HEK293 (cell line): ENCODE results near the gene CCNL1.

Experiments
- CTCF ChIA-PET: fragments of 350-600 bp; formaldehyde crosslinking; extraction: SDS; loops from one replicate; lab custom pipeline; 2021; ENCODE audit warnings: antibody characterized with exemption; lab: Yijun Ruan, JAX
- POLR2A ChIA-PET: fragments of 300-600 bp; formaldehyde crosslinking; extraction: SDS; loops from one replicate; lab custom pipeline; 2020; ENCODE audit warnings: antibody characterized with exemption, inconsistent platforms; lab: Yijun Ruan, JAX
- H3K27ac ChIP-seq: fragments of 200-500 bp; sonication (Bioruptor generic); 2 replicates; pipeline ENCODE4 v1.5.1; 2014; ENCODE audit warnings: low read depth, low read length, control low read depth, inconsistent platforms; ENCODE audit errors: extremely low read depth
- H3K36me3 ChIP-seq, 2 experiments: fragments of 200-500 bp in 1 of 2; sonication (Bioruptor generic) in 1 of 2; 1 replicate in 1 of 2; 2 replicates in 1 of 2; pipeline ENCODE4 v1.5.1; 2014 to 2017; ENCODE audit warnings: inconsistent platforms in 2 of 2, low read length in 2 of 2; ENCODE audit not compliant: control insufficient read depth in 2 of 2, insufficient read depth in 1 of 2
- H3K4me1 ChIP-seq: fragments of 200-500 bp; sonication (Bioruptor generic); 2 replicates; pipeline ENCODE4 v1.5.1; 2014; ENCODE audit warnings: mild to moderate bottlenecking, low read length, inconsistent platforms; ENCODE audit not compliant: control insufficient read depth, insufficient read depth
- H3K4me3 ChIP-seq: 2 replicates; pipeline ENCODE4 v1.5.1; 2011; ENCODE audit warnings: low read depth, mild to moderate bottlenecking, control low read depth, low read length, moderate library complexity
- H3K9me3 ChIP-seq: fragments of 200-500 bp; sonication (Bioruptor generic); 2 replicates; pipeline ENCODE4 v1.5.1; 2014; ENCODE audit warnings: low read depth, low read length, inconsistent platforms; ENCODE audit not compliant: control insufficient read depth, insufficient read depth
- EGR2 ChIP-seq: fragments of 450-650 bp; formaldehyde crosslinking; IDR thresholded peaks from 2 replicates; pipeline ENCODE4 v1.5.1; 2016; ENCODE audit warnings: low read depth, missing biosample characterization, missing genetic modification characterization
- FEZF1 ChIP-seq: fragments of 450-650 bp; formaldehyde crosslinking; IDR thresholded peaks from 2 replicates; pipeline ENCODE4 v1.5.1; 2016; ENCODE audit warnings: missing biosample characterization, missing genetic modification characterization
- GLIS1 ChIP-seq: fragments of 450-650 bp; formaldehyde crosslinking; IDR thresholded peaks from 2 replicates; pipeline ENCODE4 v1.5.1; 2016; ENCODE audit warnings: missing biosample characterization, missing genetic modification characterization
- MEIS1 ChIP-seq: sonication (generic); formaldehyde crosslinking; IDR thresholded peaks from 2 replicates; pipeline ENCODE4 v1.8.1; 2022; ENCODE audit warnings: missing genetic modification reagents, mild to moderate bottlenecking, borderline replicate concordance
- RBAK ChIP-seq: fragments of 450-650 bp; formaldehyde crosslinking; IDR thresholded peaks from 2 replicates; pipeline ENCODE4 v1.5.1; 2016; ENCODE audit warnings: missing biosample characterization, missing genetic modification characterization
- SALL2 ChIP-seq: fragments of 450-650 bp; formaldehyde crosslinking; IDR thresholded peaks from 2 replicates; pipeline ENCODE4 v1.5.0; 2017; ENCODE audit warnings: missing biosample characterization, mild to moderate bottlenecking, missing genetic modification characterization, borderline replicate concordance
- SETDB1 ChIP-seq: IDR thresholded peaks from one replicate; pipeline ENCODE4 v1.6.1; 2017; ENCODE audit warnings: mild to moderate bottlenecking, low read length, moderate library complexity, mixed read lengths; ENCODE audit not compliant: insufficient read length
- TRIM28 ChIP-seq: IDR thresholded peaks from 2 replicates; pipeline ENCODE4 v1.6.1; 2011; ENCODE audit warnings: low read length, control low read depth, borderline replicate concordance
- ZBTB20 ChIP-seq: fragments of 450-650 bp; formaldehyde crosslinking; IDR thresholded peaks from 2 replicates; pipeline ENCODE4 v1.5.1; 2016; ENCODE audit warnings: missing biosample characterization, missing genetic modification characterization
- ZFHX2 ChIP-seq: fragments of 450-650 bp; formaldehyde crosslinking; conservative IDR thresholded peaks from 2 replicates; pipeline ENCODE4 v1.5.1; 2016; ENCODE audit warnings: missing biosample characterization, missing genetic modification characterization
- ZIC2 ChIP-seq: fragments of 450-650 bp; formaldehyde crosslinking; IDR thresholded peaks from 2 replicates; pipeline ENCODE4 v1.5.1; 2016; ENCODE audit warnings: missing biosample characterization, missing genetic modification characterization
- ZNF146 ChIP-seq: fragments of 450-650 bp; formaldehyde crosslinking; IDR thresholded peaks from 2 replicates; pipeline ENCODE4 v1.5.1; 2016; ENCODE audit warnings: missing biosample characterization, missing genetic modification characterization
- ZNF169 ChIP-seq: fragments of 450-650 bp; formaldehyde crosslinking; IDR thresholded peaks from 2 replicates; pipeline ENCODE4 v1.5.1; 2016; ENCODE audit warnings: missing biosample characterization, missing genetic modification characterization
- ZNF473 ChIP-seq: fragments of 450-650 bp; formaldehyde crosslinking; IDR thresholded peaks from 2 replicates; pipeline ENCODE4 v1.5.1; 2017; ENCODE audit warnings: missing biosample characterization, missing genetic modification characterization
- ZNF510 ChIP-seq: fragments of 450-650 bp; formaldehyde crosslinking; IDR thresholded peaks from 2 replicates; pipeline ENCODE4 v1.5.1; 2018; ENCODE audit warnings: mild to moderate bottlenecking, missing genetic modification characterization, missing biosample characterization; ENCODE audit not compliant: insufficient replicate concordance
- ZNF600 ChIP-seq: fragments of 450-650 bp; formaldehyde crosslinking; IDR thresholded peaks from 2 replicates; pipeline ENCODE4 v1.5.1; 2016; ENCODE audit warnings: missing biosample characterization, missing genetic modification characterization
- ZNF660 ChIP-seq: fragments of 450-650 bp; IDR thresholded peaks from 2 replicates; pipeline ENCODE4 v1.5.1; 2018; ENCODE audit warnings: missing biosample characterization, mild to moderate bottlenecking, missing genetic modification characterization
- ZNF677 ChIP-seq: fragments of 450-650 bp; IDR thresholded peaks from 2 replicates; pipeline ENCODE4 v1.5.0; 2018; ENCODE audit warnings: missing biosample characterization, mild to moderate bottlenecking, missing genetic modification characterization, moderate library complexity
- ZNF843 ChIP-seq: fragments of 450-650 bp; formaldehyde crosslinking; IDR thresholded peaks from 2 replicates; pipeline ENCODE4 v1.5.1; 2016; ENCODE audit warnings: missing biosample characterization, missing genetic modification characterization
- TF ChIP-seq, protein P1 (sequence below): fragments of 450-650 bp; formaldehyde crosslinking; IDR thresholded peaks from 2 replicates; pipeline ENCODE4 v1.5.1; 2016; ENCODE audit warnings: missing biosample characterization, missing genetic modification characterization

Gene CCNL1

GRCh38 chr3:157130467-157131251 lies 29.3 kb downstream of the CCNL1 start (continued):
- no peak for TF ChIP-seq SALL2 (tag by site-specific recombination)
- TF ChIP-seq, all 188 proteins: peak for 22

DNA sequence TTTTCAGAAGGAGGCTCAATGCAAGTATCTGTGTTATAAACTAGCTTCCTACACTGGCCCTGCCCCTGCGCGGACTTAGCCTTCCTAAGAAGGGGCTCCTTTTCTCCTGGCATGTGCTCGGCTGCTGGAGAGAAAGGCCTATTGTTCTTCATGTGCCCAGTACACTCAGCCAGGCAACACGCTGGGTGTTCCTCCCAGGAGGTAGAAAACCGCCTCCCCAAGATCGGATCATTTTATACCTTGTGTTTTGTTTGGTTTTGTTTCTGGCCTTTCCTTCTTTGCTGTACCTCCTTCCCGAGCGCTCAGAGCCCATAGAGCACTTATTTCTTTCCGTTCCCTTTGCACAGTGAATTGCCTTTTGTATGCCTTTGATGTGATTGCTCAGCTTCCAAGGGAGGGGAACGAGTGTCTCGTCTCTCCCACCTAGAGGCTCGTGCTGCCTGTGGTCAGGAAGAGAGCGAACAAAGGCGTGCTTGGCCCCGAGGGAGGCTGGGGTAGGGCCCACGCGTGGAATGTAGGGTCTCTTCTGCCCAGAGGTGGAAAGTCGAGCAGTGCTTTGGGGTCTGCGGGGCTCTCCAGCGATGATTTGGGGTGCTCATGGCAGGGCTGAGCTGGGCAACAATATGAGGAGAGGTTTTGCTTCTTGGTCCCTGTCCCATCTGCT lies 30.0 kb downstream of the CCNL1 start:
- TF ChIP-seq SETDB1 (no peak), ZNF843 (tag by site-specific recombination) (no peak), MEIS1 (CRISPR knock-in tag) (no peak), ZNF677 (tag by site-specific recombination) (peak; percentile 43; the same call in 1 of the 2 replicates), ZIC2 (tag by site-specific recombination) (peak; percentile 35), ZFHX2 (tag by site-specific recombination) (peak; percentile 59), EGR2 (peak; percentile 56; the same call in 1 of the 2 replicates), ZNF600 (0 out of 2 replicates have a peak, but pooled peaks have one; percentile 20), TRIM28 (0 out of 2 replicates have a peak, but pooled peaks have one; percentile 49), ZBTB20 (tag by site-specific recombination) (0 out of 2 replicates have a peak, but pooled peaks have one; percentile 23), ZNF510 (no peak), FEZF1 (peak; percentile 56), ZNF169 (tag by site-specific recombination) (no peak), ZNF473 (tag by site-specific recombination) (no peak), ZNF146 (tag by site-specific recombination) (no peak), GLIS1 (tag by site-specific recombination) (peak; percentile 76), RBAK (tag by site-specific recombination) (no peak)
- TF ChIP-seq, protein P1, sequence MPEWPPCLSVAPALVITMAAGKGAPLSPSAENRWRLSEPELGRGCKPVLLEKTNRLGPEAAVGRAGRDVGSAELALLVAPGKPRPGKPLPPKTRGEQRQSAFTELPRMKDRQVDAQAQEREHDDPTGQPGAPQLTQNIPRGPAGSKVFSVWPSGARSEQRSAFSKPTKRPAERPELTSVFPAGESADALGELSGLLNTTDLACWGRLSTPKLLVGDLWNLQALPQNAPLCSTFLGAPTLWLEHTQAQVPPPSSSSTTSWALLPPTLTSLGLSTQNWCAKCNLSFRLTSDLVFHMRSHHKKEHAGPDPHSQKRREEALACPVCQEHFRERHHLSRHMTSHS (tag by site-specific recombination): no peak
- no peaks in the 10 kb centered on the region for H3K4me1 ChIP-seq
- ChIA-PET POLR2A (no interaction called here), CTCF (interaction anchor here (0.7 to 0.8 kb wide), 3 partner anchors 17 to 595 kb away, joined by 3 read pairs; no protein-coding TSS in a partner anchor)
- no peaks in the 10 kb centered on the region for H3K36me3 ChIP-seq
- H3K27ac ChIP-seq: no peak overlapping the region; the same call in 1 of the 2 replicates
- H3K4me3 ChIP-seq: no peak overlapping the region
- H3K9me3 ChIP-seq: no peaks in the 10 kb centered on the region

- Histone ChIP-seq H3K9me3 (no peaks in the 10 kb centered on the region), H3K27ac (no peak overlapping the region; the same call in 1 of the 2 replicates), H3K36me3 (no peaks in the 10 kb centered on the region), H3K4me3 (no peak overlapping the region), H3K4me1 (no peaks in the 10 kb centered on the region)
- TF ChIP-seq ZNF473 (tag by site-specific recombination) (no peak), ZNF600 (0 out of 2 replicates have a peak, but pooled peaks have one; percentile 21), ZNF660 (tag by site-specific recombination) (no peak)
- CTCF ChIA-PET: interaction anchor here (4.3 kb wide), 1 partner anchor 8 kb away, joined by 16 read pairs; no protein-coding TSS in a partner anchor
- POLR2A ChIA-PET: interaction anchor here (0.7 to 1.1 kb wide), 2 partner anchors 18 to 40 kb away, joined by 3 to 5 read pairs; no protein-coding TSS in a partner anchor
Measured at GRCh38 chr3:157128771-157129681, 30.9 kb downstream of the CCNL1 start.
